Glomerular endothelial cell (primary cell): ENCODE data around the gene NPY2R. TPM values are rescaled to one million over a fixed set of nuclear protein-coding genes. Genes with fewer than 3 reads are reported as not detected.

Experiments
- DNase-seq: peaks from one replicate; pipeline ENCODE4 v3.0.0-alpha.2; 2011; ENCODE audit warnings: low read depth, low spot score; ENCODE audit errors: extremely low read depth
- total RNA-seq: library from RNA; depleted of rRNA; stranded (reverse); fragments of >200 nt; gene quantifications from 2 replicates; pipeline ENCODE4 v1.2.3, GENCODE V29; 2015

The NPY2R gene, protein sequence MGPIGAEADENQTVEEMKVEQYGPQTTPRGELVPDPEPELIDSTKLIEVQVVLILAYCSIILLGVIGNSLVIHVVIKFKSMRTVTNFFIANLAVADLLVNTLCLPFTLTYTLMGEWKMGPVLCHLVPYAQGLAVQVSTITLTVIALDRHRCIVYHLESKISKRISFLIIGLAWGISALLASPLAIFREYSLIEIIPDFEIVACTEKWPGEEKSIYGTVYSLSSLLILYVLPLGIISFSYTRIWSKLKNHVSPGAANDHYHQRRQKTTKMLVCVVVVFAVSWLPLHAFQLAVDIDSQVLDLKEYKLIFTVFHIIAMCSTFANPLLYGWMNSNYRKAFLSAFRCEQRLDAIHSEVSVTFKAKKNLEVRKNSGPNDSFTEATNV
- not detected in 2 replicates for total RNA-seq

DNA sequence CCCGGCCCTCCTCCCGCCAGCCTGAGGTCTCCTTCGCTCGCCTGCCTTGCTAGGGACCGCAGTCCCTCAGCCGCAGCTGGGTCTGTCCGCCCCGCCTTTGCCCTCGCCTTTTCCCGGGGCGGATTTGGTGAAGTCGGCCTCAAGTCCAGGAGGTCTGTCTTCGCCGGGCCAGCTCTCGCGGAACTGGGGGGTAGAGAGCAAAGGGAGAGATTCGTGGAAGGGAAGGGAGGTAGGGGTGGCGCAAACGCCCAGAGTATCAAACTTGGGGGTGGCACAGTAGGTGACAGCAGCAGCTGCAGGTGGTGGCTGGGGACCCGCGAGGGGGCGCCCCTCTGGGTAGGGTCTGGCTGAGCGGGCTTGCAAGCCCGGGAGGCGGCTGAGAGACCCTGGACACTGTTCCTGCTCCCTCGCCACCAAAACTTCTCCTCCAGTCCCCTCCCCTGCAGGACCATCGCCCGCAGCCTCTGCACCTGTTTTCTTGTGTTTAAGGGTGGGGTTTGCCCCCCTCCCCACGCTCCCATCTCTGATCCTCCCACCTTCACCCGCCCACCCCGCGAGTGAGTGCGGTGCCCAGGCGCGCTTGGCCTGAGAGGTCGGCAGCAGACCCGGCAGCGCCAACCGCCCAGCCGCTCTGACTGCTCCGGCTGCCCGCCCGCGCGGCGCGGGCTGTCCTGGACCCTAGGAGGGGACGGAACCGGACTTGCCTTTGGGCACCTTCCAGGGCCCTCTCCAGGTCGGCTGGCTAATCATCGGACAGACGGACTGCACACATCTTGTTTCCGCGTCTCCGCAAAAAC is at the start of gene NPY2R:
TSS of gene NPY2R (plus strand) at position 379 of the 797 bp plus-strand sequence. CDS start 5,304 bp downstream, outside the sequence.
- no peak for DNase-seq

DNA sequence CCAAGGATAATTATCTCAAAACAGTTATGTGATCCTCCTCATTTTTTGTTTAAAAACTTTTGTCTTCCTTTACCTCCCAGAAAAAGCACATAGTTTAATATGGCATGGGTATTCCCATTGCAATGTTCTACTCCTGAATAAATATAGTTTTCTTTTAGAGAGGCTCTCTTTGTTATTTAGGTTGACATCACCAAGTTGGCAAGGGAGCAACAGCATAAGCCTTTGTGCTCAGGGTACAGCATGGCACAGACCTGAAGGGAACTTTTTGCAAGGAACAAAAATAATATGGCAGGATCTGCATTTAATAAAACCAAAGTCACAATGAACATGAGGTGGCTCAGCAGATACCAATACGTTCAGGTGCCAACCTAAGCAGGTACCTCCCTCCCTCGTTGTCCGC is 47.1 kb upstream of the NPY2R start:
- DNase-seq: no peak

DNA sequence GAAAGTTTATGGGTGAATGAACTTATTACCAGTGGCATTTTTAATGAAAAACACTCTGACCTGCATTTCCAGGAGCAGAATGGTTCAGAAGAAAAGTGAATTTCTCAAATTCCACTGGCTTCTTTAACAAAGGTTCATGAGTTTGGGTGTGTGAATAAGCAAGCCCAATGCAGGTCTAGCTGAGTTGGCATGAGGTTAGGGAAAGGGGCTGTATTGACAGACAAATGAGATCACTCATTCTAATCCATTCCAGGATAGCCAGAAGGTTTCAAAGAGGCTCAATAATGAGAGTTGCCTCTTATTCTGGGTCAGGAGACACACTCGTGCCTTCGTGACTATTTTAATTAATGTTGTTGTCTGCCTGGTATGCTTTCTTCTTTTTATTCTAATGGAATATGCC is 43.7 kb upstream of the NPY2R start:
- no peak for DNase-seq

DNA sequence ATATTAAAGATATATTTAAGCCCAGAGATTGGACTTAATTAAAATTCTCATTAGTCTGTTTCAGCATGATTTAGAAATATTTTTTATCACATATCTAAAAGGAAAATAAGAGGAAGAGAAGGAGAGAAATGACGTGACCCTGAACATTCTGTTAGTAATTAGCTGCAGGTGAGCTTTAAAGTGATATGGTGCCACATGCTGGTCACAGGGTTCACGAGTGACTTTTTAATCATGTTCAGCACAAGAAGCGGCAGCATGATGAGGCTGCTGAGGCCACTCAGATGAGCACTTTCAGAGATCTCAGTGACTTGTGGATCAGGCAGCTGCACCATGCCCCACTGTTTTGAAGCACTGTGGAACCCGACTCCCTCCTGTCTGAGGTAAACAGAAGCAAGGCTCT is 37.9 kb upstream of the NPY2R start:
- no peak for DNase-seq

DNA sequence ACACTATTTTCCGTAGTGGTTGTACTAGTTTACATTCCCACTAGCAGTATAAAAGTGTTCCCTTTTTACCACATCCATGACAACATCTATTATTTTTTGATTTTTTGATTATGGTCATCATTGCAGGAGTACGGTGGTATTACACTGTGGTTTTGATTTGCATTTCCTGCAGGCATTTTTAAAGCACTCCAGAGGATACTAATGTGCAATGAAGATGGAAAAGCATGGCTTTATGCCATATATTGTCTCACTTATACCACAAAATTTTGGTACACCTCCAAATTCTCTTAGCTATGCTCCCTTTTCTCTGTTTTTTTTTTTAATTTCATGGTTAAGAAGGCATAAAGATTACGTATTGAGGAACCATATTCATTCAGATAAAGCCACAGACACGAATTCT is 35.1 kb upstream of the NPY2R start:
- DNase-seq: no peak

DNA sequence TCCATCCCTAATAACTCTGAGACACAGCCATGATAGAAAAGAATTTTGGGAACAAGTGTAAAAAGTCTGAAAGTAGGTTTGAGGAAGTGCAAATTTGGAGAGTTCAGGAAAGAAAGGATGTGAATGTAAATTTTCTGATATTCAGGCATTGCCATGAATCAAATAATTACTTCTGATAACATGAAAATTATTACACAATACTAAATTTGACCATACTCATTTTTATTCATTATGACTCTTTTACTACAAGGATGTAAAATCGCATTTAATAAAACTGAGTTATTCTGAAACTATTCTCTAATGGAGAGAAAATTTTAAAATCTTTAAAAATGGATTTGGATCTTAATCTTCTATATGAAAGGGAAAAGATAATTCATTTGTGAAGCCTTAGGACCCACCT is 33.8 kb upstream of the NPY2R start:
- no peak for DNase-seq

DNA sequence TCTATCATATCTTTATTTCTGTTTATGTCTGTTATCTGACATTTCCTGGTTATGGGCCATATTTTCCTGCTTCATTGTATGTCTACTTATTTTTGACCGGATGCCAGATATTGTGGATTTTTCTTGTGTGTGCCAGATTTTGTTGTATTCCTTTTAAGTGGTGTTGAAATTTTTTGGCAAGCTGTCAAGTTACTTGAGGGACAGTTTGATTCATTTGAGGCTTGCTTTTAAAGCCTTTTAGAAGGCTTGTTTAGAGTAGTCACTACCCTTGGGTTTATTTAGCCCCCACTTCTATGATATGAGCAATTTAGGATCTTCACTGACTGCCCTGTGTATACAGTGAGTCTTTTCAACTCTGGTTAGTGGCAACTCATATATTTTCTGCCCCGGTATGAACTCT is 29.2 kb upstream of the NPY2R start:
- DNase-seq: peak; percentile 70

DNA sequence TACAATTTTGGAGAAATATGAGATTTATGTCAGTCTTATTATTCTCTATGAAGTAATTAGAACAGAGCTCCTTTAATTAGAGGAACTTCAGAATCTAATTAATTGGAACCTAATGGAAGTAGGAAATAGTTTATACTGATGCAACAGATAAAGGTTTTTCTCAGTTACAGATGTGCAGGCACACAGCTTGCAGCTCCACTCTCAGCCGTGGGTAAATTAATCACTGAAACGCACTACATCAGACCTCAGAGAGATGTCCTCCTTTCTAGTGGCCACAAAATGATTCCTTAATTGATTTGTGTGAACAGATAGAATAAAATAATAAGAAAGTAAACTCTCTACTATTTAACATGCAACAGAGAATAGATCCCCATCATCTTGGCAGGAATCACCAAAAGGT is 21.5 kb upstream of the NPY2R start:
- DNase-seq: no peak

DNA sequence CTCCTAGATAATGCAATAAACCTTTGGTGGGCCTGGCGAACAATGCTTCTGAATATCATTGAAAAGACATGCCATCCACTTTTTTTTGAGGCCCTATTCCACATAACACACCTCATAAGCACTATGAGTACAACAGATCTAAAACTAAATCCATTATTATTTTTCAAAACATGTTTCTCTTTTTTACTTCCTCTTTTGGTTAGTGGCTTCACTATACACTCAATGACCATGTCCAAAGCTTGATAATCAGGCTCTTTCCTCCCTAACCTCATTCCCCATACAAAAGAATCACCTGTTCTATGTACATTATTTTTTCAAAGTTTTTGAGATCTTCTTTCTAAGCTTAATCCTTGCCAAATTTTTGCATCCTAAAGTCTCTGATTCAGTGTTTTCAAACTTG is 20.4 kb upstream of the NPY2R start:
- DNase-seq: no peak

DNA sequence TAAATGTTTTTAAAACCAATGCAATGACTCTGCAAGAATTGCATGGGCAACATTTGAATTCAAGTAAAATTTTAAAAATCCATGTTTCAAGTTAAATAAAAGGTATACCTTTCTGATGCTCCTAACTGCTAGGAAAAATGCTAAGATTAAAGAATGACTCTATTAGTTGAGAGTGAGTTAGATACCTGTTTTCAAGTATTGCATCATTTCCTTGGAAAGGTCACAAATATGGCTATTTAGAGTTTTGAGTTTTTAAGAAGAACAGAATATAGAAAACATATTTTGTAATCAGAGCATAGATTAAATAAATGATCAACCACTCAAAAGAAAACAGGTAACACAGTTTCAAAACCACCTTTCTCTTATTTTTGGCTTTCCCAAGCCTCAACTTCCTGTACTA is 18.3 kb upstream of the NPY2R start:
- no peak for DNase-seq

DNA sequence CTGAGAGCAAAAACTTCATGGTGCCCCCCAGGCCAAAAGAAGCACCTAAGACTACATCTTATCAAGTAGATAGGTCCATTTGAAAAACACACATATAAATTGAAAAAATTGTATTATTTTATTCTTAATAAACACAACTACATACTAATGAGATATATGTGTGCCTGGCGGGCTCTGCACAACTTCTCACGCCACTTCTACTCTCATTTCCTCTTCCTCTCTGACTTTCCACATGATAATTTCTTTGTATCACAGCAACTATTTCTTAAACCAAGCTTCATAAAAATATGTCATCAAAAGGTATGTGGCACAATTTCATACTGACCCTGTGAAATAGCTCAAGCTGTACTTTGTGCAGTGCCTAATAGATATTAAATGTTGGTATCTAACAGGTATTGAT is 10.7 kb upstream of the NPY2R start:
- no peak for DNase-seq

DNA sequence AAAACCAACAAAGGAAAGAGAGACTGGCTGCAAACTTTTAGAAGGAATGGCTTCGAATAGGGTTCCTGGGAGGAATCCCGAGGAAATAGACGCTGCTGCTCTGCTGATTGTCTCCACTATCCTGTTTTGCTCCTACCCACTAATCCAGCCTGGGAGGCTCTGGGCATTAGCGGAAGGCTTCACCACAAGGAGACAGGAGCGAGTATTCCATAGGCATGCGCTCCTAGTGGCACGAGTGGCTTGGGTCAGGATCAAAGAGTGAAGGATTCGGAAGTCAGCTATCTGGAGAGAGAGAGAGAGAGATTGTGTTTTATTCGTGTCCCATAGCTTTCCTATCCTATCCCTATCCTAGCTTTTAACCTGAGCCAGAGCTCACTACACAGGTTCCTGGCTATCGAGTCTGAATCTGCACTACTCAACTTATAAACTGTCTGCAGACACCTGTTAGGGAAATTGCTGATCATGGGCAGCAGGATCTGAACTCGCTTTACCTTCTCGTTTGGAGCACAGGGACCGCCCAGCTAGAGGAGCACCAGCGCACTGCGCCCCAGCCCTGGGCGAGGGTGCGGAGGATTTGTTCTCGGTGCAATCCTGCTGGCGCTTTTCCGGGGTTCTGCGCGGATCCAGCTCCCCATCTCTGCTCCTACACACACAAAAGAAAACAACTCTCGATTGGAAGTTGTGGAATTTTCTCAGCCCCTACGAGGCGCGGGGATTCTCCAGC is 740 bp upstream of the NPY2R start:
- no peak for DNase-seq

DNA sequence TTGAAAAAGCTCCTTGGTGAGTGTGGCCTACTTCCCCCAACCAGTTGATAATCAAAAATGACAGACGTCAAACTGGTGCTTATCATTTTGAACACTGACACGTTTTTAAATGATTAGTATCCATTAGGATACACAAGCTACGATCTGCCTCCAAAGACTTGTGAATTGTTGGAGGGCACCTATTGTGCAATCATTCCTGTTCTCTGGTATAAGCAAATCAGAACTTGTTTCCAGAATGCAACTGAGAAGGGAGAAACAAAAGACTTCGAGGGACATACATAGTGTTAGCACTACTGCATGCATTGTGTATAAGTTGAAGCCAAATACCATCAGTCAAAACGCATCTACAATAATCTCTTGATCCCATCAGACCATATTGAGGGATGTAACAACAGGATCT is 11.6 kb downstream of the NPY2R start:
- no peak for DNase-seq

DNA sequence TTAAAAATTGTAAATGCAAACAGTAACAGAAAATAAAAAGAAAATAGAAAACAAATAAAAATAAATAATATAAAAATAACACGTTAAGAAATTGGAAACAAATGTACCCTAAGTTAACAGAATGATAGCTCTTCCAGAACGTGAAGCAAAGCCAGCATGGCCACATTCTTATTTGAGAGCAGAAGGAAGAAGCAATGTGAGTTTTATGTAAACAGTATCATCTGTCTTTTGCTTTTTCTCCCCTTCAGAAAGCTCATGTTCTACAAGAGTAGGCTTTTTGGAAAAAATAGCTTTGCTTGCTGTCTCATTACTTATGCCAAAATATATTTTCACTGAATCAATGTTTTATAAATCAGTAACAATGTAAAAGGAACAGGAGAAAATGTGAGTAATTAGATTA is 18.7 kb downstream of the NPY2R start:
- no peak for DNase-seq

DNA sequence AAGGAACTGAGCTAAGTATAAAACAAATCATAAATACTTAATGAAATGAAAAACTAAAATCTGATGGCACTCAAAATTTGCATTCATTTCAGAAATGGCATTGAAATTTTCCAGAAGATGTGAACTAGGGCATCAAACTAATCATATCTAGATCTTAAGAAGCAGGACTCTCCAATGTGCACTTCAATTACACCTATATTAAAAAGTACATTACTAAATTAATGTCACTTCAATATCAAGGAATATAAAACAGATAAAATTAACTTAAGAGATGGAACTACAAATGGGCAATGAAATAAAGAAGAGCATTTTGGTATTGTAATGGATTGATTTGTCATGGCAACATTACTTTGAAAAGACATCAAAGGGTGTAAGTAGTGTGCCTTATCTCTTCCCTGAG is 20.3 kb downstream of the NPY2R start:
- DNase-seq: no peak

DNA sequence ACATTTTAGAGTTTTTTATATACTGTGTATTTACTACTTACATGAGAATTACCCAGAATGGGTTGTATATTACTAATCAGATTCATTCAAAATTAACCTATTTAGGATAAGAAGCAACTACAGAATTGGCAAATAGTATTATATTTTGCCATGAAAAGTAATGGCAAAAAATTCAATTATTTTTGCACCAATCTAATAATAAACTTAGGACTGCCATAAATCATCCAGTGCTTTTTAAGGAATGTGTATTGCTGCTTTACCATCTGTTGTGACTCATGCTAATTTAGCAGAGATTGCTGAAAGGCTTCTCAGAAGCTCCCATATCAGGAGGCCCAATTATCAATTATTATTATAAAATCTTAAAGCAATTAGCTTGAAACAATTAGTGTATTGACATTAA is 24.0 kb downstream of the NPY2R start:
- no peak for DNase-seq

DNA sequence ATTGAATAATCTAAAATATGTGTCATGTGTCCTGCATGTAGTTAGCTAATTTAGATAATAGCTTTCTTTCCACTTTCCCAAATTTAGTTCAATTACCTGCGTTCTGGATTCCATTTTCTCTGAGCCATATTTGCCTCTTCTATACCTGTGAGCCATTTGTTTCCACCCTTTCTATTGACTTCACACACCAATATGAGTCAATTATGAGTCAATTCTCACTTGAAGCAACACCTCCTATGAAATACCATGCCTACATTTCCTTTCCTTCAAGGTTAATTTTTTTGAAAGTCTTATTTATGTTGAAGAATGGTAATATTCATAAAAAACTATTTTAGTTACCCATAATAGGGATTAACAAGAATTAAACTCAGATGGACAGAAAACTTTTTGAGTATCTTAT is 25.8 kb downstream of the NPY2R start:
- no peak for DNase-seq

DNA sequence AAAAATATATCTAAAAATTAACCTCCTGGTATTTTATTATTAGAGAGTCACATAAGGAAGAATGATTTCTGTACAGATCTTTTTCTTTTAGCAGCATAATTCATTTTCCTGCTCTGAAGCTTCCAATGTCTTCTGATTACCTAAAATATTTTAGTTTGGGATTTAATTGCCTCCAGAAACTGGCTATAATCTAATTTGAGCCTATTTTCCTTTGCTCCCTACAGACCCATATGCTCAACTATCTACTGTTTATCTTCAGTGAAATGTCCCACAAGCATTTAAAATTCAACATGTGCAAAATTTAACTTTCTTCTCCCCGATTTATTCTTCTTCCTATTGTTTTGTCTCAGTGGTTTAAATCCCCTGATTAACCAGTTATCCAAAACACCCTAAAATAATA is 29.1 kb downstream of the NPY2R start:
- DNase-seq: no peak

DNA sequence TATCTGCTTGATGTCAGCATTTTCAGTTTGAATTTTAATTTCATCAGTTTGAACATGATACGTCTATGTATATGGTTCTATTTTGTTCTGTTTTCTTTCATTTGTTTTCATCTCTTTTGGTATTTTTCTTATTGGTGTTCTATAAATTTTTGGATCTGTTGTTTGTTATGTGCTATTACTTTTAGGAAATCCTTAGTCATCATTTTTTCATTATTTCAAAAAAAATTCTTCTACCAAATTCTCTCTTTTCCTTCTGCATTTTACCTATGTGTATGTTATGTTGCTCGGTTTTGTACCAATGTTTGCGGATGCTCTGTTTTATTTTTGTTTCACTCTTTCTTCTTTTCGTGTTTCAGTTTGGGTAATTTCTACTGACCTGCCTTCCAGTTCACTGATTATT is 32.8 kb downstream of the NPY2R start:
- no peak for DNase-seq

DNA sequence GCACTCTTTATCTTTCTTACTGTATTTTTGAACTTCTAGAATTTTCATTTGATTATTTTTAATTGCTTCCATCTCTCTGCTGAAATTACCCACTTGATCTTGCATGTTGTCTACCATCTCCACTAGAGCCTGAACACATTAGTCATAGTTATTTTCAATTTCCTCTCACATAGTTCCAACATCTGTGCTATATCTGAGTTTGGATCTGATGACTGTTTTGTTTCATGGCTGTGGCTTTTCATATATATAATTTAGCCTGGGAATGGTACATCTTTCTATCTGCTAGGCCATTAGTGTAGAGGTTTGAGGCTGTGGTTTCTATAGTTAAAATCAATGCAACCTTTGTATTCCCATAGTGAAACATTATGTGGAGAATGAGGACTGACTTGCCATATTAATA is 33.2 kb downstream of the NPY2R start:
- DNase-seq: no peak

DNA sequence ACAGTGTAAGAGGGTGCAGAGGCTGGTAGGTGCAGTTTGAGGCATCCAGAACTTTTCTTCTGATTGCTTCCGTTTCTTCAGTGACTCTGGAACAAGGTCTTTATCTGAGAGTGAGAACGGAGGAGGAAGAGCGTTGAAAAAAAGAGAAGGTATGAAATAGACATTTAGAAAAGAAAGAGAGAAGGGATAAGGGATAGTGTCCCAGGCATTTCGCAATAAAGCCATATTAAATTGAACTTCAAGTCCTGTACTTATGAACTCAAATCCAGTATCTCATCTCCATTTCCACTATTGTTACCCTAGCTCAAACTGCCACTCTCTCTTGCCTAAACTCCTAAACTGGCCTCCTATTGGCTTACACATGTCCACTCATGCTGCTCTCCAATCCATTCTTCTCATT is 36.7 kb downstream of the NPY2R start:
- DNase-seq: no peak
